ENCODE measurements around the gene CFAP298.
A peak's percentile ranks its signal among the peaks of the same experiment; 100 is the strongest.

Gene CFAP298

DNA sequence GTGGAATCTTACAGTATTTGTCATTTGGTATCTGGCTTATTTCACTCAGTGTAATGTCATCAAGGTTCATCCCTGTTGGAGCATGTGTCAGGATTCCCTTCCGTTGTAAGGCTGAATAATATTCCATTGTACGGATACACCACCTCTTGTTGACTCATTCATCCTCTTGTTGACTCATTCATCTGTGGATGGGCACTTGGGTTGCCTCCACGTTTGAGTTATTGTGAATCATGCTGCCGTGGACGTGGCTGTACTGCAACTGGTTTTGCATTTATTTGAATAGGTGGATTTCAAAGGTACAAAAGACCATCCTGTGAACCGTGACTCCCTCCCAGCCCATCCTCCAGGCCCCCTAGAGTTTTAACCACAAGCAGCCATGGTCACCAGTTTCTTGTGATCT is 15.0 kb downstream of the CFAP298 start:
- no peak for DNase-seq

DNA sequence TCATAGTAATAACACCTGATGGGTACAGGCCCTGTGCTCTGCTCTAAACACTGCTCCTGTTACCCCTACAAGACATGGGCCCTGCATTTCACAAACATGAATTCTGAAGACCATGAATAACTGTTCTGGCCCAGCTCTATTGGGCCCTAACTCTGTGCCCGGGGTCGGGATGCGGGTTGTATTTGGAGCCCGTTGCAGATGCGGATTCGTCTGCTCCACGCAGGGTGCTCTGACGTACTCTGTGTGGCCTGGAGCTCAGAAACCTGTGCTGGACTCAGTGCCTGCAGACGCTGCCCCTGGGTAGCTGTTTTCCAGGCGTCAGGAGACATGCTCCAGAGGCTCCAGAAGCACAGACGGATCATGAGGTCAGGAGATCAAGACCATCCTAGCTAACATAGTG is 16.7 kb downstream of the CFAP298 start:
- no peak for DNase-seq

DNA sequence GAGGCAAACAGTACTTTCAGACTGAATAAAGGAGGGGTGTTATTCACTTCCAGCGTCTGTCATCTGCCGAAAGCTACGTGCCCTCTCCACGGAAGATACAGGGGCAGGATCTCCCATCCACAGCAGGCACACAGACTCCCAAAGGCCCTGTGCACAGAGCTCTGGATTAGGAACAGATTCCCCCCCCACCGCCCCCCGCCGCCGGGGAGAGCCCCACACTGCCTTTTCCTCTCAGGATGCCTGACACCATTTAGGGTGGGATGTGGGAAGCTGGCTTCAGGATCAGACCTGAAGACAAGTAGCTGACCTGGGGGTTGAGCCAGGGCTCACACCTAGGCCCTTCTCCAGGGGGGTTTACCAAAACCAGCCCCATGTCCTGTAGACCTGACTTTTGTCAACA is 18.5 kb downstream of the CFAP298 start:
- DNase-seq = no peak

DNA sequence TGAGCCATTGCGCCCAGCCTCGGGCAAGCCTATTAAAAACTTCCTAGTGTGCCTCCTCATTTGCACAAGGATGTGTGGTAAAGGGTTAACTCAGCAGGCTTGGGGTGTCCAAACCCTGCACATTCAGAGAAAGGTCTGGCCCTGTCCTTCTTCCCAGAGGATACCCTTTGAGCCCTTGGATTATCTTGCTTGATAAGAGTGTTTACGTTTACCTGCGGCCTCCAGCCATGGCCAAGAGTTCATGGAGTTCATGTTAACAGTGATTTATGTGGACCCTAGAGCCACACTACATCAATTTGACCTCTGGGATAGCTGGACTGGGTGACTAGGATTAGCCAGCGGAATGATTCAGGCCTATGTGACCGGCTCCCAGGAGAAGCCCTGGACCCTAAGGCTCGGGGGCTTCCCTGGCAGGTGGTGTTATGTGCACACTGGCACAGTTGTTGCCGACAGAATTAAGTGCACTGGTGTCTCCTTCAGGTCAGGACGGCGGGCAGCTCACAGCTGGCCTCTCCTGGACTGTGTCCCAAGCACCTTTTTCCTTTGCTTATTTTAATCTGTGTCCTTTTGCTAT is 19.2 kb downstream of the CFAP298 start:
- no peak for DNase-seq

DNA sequence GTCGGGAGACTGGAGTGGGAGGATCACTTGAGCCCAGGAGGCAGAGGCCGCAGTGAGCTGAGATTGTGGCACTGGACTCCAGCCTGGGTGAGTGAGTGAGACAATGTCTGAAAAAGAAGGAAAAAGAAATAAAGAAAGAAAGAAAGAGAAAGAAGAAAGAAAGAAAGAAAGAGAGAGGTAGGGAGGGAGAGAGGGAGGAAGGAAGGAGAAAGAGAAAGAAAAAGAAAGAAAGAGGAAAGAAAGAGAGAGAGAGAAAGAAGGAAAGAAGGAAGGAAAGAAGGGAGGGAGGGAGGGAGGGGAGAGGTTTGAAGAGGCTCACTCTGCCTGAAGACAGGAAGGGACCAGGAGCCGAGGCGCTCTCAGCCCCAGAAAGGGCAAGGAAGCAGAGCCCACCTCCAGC is 22.0 kb downstream of the CFAP298 start:
- DNase-seq = no peak

DNA sequence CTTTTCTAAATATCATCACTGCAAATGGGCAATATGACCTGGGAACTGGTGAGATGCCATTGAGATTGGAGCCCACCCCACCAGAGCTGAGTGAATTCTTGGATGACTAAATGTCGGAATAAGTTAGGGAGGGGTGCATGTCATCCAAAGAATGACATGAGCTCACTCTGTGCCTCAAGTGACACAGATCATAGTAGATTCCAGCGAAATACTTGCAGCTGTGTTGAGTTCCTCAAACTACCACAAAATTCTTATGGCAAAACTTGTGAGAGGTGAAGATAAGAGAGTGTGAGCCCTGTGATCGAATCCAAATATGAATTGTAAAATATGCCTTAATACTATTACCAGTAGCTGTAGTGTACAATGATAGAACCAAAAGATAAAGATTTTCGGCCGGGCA is 24.5 kb downstream of the CFAP298 start:
- no peak for DNase-seq

DNA sequence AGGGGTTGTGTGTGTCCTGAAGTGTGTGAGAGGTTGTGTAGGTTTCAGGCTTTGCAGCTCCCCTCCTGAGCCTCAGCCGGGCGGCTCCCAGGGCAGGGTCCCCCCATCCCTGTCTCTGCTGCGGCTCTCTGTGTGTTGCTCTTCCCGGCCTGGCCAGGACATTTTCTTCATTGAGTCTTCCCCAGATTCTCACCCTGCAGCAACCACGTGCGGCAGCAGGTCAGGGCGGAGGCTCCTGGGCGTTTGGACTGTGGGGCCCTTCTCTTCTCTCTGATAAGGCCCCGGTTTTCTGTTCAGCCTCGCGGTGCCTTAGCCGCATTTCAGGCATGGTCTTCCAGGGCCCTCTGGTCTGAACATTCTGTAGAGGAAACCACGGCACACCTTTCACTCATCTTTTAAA is 25.1 kb downstream of the CFAP298 start:
- DNase-seq = no peak

DNA sequence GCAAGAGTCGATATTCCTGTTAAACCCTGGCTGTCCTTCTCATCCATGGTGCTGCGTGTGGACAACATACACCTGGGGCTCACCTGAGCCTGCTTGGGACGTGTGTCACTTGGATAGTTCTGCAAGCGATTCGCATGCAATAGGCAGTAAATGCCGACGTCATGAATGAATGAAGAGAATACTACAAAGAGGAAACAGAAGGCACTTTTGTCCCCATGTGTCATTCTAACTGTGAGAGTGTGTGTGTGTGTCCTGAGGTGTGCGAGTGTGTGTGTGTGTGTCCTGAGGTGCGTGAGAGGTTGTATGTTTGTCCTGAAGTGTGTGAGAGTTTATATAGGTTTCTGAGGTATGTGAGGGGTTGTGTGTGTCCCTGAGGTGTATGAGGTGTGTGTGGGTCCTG is 26.2 kb downstream of the CFAP298 start:
- no peak for DNase-seq

DNA sequence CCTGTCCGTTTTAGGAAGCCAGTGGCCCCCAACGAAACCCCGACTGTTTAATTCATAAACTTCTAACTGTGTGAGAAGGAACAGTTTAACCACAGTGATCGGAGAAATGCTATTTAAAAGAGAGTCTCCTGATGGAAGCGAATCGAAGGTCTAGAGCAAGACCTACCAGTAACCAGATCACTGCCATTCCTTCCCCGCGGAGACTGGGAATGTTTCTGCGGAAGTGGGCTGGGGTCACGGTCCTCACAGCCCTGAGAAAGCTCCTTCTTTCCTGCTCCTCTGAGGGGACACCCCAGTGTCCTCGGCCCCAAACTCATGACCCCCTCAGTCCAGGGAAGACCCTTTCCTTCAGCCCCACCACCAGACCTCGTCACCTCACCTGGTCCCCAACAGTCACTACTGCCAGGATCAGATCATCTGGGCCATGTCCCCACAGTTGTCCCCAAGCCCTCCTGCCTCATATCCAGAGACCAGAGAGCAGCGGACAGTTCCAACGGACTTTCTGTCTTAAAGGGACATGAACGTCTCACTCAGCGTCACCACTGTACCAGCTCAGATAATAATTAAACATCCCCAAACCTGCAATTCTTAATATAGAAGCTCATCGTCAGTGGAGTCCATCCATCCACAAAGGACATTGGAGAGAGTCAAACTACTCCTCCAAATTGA is 27.0 kb downstream of the CFAP298 start, which contains the start of gene TCP10L:
Gene TCP10L (minus strand): TSS at position 482 of the 669 bp plus-strand sequence. CDS start 1,219 bp downstream, outside the sequence.
- DNase-seq = no peak

DNA sequence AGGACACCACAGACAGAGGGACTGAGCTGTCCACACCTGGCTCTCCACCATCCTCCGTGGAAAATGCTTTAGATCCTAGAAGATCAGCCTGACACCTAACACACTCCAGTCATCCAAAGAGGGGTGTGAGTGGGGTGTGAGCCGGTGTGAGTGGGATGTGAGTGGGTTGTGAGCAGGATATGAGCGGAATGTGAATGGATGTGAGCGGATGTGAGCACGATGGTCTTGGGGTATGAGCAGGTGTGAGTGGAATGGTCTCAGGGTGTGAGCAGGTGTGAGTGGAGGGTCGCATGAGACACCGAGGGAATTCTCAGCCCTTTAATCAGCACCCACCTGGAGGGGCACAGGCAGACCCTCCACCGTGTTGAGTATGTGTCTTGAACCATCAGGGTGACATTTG is 27.7 kb downstream of the CFAP298 start:
- DNase-seq = no peak

DNA sequence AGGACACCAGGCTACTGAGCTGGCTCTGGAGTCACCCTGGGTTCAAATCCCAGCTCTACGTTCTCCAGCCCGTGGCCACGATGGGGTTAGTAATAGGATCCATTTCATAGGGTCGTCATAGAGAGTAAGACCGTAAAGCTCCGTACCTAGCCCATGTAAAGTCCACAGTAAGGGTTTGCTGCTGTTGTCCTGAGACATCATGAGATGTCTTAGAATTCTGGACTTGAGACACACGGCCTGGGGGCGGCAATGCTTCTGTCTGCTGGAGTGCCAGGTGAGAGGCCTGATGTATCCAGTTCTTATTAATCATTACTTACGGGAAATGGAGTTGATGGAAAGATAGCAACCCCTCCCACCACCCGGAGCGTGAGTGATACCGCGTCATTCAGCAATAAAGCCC is 30.4 kb downstream of the CFAP298 start:
- no peak for DNase-seq

DNA sequence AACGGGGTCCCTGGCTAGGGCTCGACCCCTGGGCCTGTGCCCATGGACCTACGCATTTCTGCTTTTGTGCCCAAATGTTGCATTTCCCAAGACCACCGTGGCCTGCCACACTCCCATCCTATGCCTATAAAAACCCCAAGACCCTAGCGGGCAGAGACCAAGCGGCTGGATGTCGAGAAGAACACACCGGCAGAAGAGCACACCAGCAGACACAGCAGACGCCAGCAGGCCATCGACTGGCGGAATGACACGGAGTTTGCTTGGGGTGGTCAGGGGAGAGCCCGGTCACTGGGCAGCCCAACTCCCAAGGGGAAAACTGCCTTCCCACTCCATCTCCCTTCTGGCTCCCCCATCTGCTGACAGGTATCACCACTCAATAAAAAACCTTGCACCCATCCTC is 31.2 kb downstream of the CFAP298 start:
- no peak for DNase-seq

DNA sequence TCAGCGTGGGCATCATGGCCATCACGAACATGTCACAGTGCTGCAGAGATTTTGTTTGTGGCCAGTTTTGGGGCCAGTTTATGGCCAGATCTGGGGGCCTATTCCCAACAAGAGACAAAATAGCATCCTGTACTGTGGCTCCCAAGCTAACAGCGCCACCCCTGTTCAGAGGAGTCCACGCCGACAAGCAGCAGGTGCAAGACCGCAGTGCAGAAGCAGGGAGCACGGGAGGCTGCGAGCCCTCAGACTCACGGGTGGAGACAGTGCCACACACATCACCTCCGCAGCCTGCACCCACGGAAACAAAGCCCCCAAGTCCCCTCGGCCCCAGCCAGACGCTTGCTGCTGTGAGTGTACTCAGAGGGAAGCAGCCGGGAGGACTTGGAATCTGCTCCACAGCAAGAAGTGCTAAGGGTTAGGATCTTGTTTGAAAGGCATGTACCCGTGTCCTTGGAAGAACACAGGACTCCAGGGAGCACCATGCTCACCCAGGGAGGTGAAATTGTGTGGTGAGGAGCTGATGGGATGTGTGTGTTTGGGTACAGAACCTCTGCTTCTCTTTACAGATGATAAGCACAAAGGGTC is 34.0 kb downstream of the CFAP298 start:
- no peak for DNase-seq

DNA sequence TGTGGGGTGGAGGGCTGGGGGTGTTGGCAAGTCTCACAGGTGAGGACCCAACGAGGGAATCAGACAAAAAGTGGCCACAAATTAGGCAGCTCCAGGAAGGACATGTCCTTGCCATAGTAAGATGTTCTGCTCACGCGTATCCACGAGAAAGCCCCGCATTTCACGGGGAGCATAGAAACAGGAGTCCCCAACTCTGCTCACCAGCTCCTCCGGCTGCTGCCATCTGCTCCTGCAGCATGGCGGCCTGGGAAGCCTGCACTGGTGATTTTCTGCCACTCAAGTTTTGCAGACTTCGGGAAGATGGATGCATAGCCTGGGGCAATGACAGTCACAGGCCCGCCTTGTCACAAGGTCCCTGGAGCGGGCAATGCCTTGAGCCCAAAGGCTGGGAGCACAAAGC is 36.2 kb downstream of the CFAP298 start:
- DNase-seq = no peak

DNA sequence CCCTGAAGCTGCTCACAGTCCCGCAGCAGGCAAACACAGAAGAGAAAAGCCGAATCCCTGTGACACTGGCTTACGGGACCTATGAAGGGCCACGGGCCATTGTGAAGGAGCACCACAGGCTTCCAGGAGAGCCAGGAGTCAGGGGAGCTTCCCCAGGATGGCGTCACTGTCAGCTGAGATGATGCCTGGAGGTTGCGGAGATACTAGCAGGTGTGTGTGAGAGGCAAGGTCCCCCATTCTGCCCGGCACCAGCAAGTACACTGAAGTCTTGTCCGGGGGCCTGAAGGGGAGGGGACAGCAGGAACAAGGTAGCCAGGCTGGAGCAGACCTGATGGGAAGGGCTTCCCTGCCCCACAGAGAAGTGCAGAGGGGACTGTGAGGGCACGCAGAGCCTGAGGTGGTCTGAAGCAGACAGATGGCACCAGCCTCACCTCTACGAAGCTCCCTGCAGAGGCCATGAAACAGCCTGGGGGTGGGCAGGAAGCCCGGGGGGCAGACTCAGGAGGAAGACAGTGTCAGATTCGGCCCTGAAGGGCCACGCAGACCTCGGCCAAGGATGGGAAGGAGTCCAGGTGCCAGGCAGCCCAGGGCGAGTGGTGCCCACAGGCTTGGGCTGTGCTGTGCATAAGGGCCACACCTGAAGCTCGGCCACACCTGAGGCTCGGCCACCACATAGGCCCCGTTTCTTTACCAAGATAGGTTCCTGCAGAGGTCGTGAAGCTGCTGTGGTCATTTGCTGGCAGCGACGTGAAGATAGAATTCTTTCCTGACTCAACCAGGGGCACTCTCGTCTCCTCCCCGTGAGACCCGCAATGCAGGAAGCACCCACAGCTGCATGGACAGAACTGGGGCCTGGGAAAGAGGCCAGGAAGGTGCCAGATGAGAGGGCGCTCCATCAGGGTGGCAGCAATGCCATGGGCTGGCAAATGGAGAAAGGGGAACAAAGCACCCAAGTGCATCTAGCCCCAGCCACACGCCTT is 36.9 kb downstream of the CFAP298 start:
- no peak for DNase-seq

DNA sequence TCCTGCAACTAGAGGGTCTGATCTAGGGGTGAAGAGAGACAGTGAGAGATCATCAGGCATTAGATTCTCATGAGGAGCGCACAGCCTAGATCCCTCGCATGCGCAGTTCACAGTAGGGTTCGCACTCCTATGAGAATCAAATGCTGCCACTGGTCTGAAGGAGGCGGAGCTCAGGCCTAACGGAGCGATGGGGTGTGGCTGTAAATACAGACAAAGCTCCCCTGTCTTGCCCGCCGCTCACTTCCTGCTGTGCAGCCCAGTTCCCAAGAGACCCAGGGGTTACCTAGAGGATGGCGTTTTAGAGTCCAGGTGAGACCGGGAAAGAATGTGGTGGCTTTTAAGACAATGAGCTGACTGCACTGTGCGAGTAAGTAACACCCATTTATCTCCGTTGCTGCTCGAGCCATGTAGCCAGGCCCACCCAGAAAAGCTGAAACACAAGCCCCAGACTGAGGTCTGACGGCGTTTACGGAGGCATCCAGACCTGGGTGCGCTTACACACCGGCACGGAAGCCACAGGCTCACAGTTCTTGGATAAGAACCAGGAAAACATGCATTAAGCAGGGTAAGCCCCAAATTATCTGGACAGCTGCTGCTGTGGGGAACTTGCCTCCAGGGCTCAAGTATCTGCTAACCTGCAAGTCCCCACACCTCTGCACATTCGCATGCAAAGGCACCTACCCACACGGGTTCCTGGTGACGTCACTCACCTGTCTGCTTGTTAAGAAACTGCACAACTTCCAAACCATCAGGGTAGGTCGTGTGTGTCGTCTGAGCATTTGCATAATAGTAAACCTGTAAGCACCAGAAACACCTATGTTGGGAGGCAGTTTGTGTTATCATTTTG is 39.4 kb downstream of the CFAP298 start:
- no peak for DNase-seq

DNA sequence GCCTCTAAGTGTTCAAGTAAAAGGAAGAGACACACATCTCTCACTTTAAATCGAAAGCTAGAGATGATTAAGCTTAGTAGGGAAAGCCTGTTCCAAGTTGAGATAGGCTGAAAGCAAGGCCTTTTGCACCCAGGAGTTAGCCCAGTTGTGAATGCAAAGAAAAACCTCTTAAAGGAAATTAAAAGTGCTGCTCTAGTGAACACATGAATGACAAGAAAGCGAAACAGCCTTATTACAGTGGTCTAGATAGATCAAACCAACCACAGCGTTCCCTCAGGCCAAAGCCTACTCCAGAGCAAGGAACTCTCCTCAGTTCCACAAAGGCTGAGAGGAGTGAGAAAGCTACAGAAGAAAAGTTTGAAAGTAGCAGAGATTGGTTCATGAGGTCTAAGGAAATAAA is 41.7 kb downstream of the CFAP298 start:
- no peak for DNase-seq

DNA sequence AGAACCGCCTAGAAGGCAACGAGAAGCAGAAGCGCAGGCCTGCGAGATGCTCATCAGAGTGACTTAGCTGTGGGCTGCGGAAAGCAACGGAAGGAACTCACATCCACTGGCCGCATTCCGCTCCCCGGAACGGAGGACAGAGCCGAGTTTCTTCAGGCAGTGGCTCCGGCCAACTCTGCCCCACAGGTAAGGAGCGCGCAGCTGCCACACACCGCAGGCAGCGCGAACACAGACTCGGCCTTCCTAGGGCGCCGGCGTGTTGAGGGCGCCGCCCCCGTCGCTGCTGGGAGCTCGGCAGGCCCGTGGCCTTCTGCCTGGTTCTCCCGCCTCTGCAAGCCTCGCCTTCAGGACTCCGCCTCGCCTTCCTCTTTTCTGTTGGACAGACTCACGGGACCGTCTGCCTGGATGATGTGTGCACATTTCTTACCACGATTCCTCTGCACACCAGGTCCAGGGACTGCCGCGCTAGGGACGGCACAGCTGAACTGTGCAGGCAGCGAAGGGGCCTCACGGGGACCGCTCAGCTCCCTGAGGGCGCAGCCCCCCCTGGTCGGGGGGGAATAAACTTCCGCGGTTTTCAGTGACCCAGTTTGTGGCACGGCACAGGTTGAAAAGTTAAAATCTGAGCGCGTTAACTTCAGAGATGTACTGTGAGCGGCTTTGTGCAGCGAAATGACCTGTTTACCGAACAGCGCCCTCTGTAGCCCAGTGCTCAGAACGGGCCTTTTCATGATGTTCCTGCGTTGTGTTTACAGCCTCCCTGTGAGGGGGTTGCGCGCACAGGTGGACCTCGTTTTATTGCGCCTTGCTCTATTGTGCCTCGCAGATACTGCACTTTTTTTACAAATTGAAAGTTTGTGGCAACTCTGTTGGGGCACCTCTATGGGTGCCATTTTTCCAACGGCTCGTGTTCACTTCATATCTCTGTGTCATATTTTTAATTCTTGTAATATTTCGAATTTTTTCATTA is 42.6 kb downstream of the CFAP298 start:
- peak; percentile 94 for DNase-seq

DNA sequence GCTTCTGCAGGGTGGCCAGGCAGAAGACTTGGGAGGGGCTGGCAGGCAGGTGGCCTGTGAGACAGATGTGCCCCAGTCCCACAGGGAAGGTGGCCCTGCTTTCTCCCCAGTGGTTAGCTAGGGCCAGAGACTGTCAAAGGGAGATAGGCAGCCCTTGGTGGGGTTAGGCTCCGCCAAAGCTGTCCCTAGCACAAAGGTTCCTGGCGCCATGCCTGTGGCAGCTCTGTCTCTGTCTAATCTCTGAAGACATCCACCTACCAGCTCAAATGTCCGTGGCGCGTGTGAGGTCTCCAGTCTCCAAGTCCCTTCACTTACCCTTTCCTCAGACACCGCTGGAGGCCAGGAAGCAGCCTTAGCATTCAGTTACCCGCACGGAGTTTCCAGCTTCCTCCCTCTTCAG is 44.6 kb downstream of the CFAP298 start:
- no peak for DNase-seq

DNA sequence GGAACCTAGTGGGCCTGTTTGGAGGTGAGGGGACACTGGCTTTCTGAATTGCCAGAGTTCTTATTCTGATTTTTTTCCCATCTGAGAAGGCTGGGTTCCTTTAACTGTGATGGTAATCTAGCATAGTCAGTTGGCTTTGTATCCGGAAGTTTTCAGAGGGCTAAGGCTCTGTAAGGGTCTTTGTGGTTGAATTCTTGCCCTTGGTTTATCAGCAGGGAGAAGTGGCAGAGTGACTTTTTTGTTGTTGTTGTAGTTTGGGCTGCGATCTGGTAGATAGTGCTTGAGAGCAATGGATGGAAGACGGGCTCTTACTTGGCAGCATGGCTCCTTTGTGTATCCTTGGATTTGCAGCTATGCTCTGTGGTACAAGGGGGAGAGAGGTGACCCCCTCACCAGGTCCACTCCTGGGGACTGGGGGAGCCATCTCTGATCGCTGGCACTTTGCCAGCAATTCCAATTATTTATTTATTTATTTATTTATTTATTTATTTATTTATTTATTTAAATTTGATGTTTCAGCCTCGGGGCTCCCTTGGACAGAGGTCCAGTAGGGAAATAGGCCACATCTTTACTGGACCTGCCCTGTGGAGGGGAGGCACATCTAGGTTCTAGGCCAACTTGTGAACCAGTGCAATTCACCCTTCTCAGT is 45.3 kb downstream of the CFAP298 start:
- DNase-seq = no peak
